OCI-LY7 (cell line): ENCODE results near the gene GRIK1. TPM values are rescaled to one million over a fixed set of nuclear protein-coding genes. Genes with fewer than 3 reads are reported as not detected.
A peak's percentile ranks its signal among the peaks of the same experiment; 100 is the strongest.

Source experiments
- BruUV-seq: library from RNA; stranded (reverse); fragments of 400-500 nt; replicated peaks from 2 replicates; lab custom pipeline; 2021; lab: Mats Ljungman, UMichigan
- CTCF ChIA-PET: fragments of 300-600 bp; sonication (Branson Sonifier 250); formaldehyde crosslinking; loops from one replicate; lab custom pipeline; 2022; ENCODE audit warnings: antibody characterized with exemption; ENCODE audit not compliant: unreplicated experiment; lab: Charles Lee
- POLR2A ChIA-PET: fragments of 300-600 bp; sonication (Branson Sonifier 250); formaldehyde crosslinking; loops from one replicate; lab custom pipeline; 2022; ENCODE audit warnings: antibody characterized with exemption; lab: Charles Lee
- DNase-seq: peaks from one replicate; pipeline ENCODE4 v3.0.0-alpha.2; 2015; ENCODE audit warnings: low spot score
- H2AFZ ChIP-seq: fragments of 200-600 bp; sonication (generic), shearing (Covaris generic); 2 replicates; pipeline ENCODE4 v1.6.1; 2014; ENCODE audit warnings: mild to moderate bottlenecking, antibody characterized with exemption, low read length, moderate library complexity
- H3K27ac ChIP-seq: fragments of 200-600 bp; sonication (generic); 2 replicates; pipeline ENCODE4 v1.5.1; 2014; ENCODE audit warnings: mixed run types, low read depth, mild to moderate bottlenecking, moderate library complexity, low read length, inconsistent platforms; ENCODE audit not compliant: poor library complexity, severe bottlenecking
- H3K36me3 ChIP-seq: fragments of 200-600 bp; sonication (generic); 2 replicates; pipeline ENCODE4 v1.6.1; 2014; ENCODE audit warnings: mild to moderate bottlenecking, antibody characterized with exemption, low read length, moderate library complexity, mixed read lengths; ENCODE audit not compliant: insufficient read depth
- H3K4me1 ChIP-seq: fragments of 200-600 bp; sonication (generic); 2 replicates; pipeline ENCODE4 v1.5.1; 2014; ENCODE audit warnings: mild to moderate bottlenecking, low read length; ENCODE audit not compliant: insufficient read depth, poor library complexity, severe bottlenecking
- H3K4me2 ChIP-seq: fragments of 200-600 bp; sonication (generic); 2 replicates; pipeline ENCODE4 v1.6.1; 2014; ENCODE audit warnings: mild to moderate bottlenecking, low read length
- H3K4me3 ChIP-seq: fragments of 200-600 bp; sonication (generic); 2 replicates; pipeline ENCODE4 v1.5.1; 2014; ENCODE audit warnings: mild to moderate bottlenecking, low read depth, low read length; ENCODE audit not compliant: poor library complexity, severe bottlenecking
- H3K79me2 ChIP-seq: fragments of 200-600 bp; sonication (generic); 2 replicates; pipeline ENCODE4 v1.6.1; 2016; ENCODE audit warnings: low read depth, mild to moderate bottlenecking, low read length, moderate library complexity, mixed read lengths; ENCODE audit not compliant: insufficient read depth
- H3K9me2 ChIP-seq: fragments of 200-600 bp; sonication (generic); 2 replicates; pipeline ENCODE4 v1.6.1; 2016; ENCODE audit warnings: mild to moderate bottlenecking, low read length, mixed read lengths; ENCODE audit not compliant: insufficient read depth
- H3K9me3 ChIP-seq: fragments of 200-600 bp; sonication (generic); 2 replicates; pipeline ENCODE4 v1.6.1; 2014; ENCODE audit warnings: mild to moderate bottlenecking, mixed run types, low read length, mixed read lengths
- H4K20me1 ChIP-seq: fragments of 200-600 bp; sonication (generic); 2 replicates; pipeline ENCODE4 v1.6.1; 2014; ENCODE audit warnings: mild to moderate bottlenecking, antibody characterized with exemption, low read length, moderate library complexity, mixed read lengths; ENCODE audit not compliant: insufficient read depth
- CTCF ChIP-seq: fragments of 200-600 bp; sonication (generic); conservative IDR thresholded peaks from 2 replicates; pipeline ENCODE4 v1.5.1; 2014; ENCODE audit warnings: mild to moderate bottlenecking, antibody characterized with exemption, low read length, moderate library complexity, mixed read lengths
- EZH2phosphoT487 ChIP-seq: fragments of 200-600 bp; sonication (generic); IDR thresholded peaks from 2 replicates; pipeline ENCODE4 v1.6.1; 2018; ENCODE audit warnings: low read depth, borderline replicate concordance, mild to moderate bottlenecking, mixed run types, antibody characterized with exemption, low read length, moderate library complexity, mixed read lengths
- intact Hi-C: fragments of 100-400 bp; cut with micrococcal nuclease; formaldehyde crosslinking; loops from one replicate; pipeline ENCODE4 v1.10.0; 2022; ENCODE audit not compliant: unreplicated experiment
- total RNA-seq, 2 experiments: library from RNA; depleted of rRNA in 1 of 2; stranded (reverse); fragments of >200 nt in 1 of 2; shearing (Covaris generic) in 1 of 2; gene quantifications; 2 replicates each; pipeline ENCODE4 v1.2.3, GENCODE V29; 2014 to 2022

GRIK1 gene
- total RNA-seq, 2 experiments from 2014 or later, result 4.1 TPM; not detected in 1

- ChIA-PET CTCF (interaction anchor here (0.6 kb wide), 1 partner anchor 481 kb away, joined by 3 read pairs; no protein-coding TSS in a partner anchor), POLR2A (interaction anchor here (0.9 kb wide), 1 partner anchor 310 kb away, joined by 3 read pairs; no protein-coding TSS in a partner anchor)
- intact Hi-C loops, result no loop called here
- no TSS peak for BruUV-seq
- Histone ChIP-seq H3K4me3 (no peak overlapping the region), H3K9me3 (no peaks in the 10 kb centered on the region), H2AFZ (no peak overlapping the region), H4K20me1 (no peaks in the 10 kb centered on the region), H3K4me1 (no peaks in the 10 kb centered on the region), H3K27ac (no peak overlapping the region), H3K36me3 (no peaks in the 10 kb centered on the region), H3K79me2 (no peaks in the 10 kb centered on the region), H3K9me2 (no peaks in the 10 kb centered on the region), H3K4me2 (no peak overlapping the region)
- TF ChIP-seq EZH2phosphoT487 (no peak), CTCF (no peak)
- no peak for DNase-seq
Observed at GRCh38 chr21:29854795-29855194, 85.0 kb downstream of the GRIK1 start.

- TF ChIP-seq EZH2phosphoT487 (no peak), CTCF (no peak)
- CTCF ChIA-PET, result no interaction called here
Observed at GRCh38 chr21:29851611-29852010, 88.2 kb downstream of the GRIK1 start.

GRCh38 chr21:29849735-29850176 is 90.0 kb downstream of the GRIK1 start:
- CTCF ChIA-PET, result interaction anchor here (1.1 kb wide), 1 partner anchor 126 kb away, joined by 3 read pairs; no protein-coding TSS in a partner anchor
- no peak overlapping the region for H3K4me3 ChIP-seq
- no peaks in the 10 kb centered on the region for H3K9me3 ChIP-seq
- no peaks in the 10 kb centered on the region for H3K4me1 ChIP-seq
- intact Hi-C loops, result loop anchor here (1.0 to 10.0 kb wide), 3 partner anchors 373 to 759 kb away; no protein-coding TSS in a partner anchor
- 0 out of 2 replicates have a peak, but pooled peaks cover 3% of the 10 kb centered on the region for H3K9me2 ChIP-seq
- POLR2A ChIA-PET, result interaction anchor here (0.5 to 0.7 kb wide), 3 partner anchors 98 to 371 kb away, joined by 3 to 4 read pairs (median 3); no protein-coding TSS in a partner anchor
- H3K79me2 ChIP-seq, result no peaks in the 10 kb centered on the region
- no TSS peak for BruUV-seq
- TF ChIP-seq EZH2phosphoT487, result no peak
- TF ChIP-seq CTCF, result peak; percentile 88
- H3K36me3 ChIP-seq, result no peaks in the 10 kb centered on the region
- H3K27ac ChIP-seq, result no peak overlapping the region
- no peaks in the 10 kb centered on the region for H4K20me1 ChIP-seq
- peak overlapping the region; percentile 72 for H2AFZ ChIP-seq
- DNase-seq, result peak; percentile 70
- H3K4me2 ChIP-seq, result no peak overlapping the region

More at GRCh38 chr21:29851611-29852010, 88.2 kb downstream of the GRIK1 start:
- Histone ChIP-seq H3K9me3 (no peaks in the 10 kb centered on the region), H3K36me3 (no peaks in the 10 kb centered on the region), H3K4me1 (no peaks in the 10 kb centered on the region), H4K20me1 (no peaks in the 10 kb centered on the region), H3K79me2 (no peaks in the 10 kb centered on the region), H3K4me3 (no peak overlapping the region), H2AFZ (no peak overlapping the region), H3K4me2 (no peak overlapping the region), H3K9me2 (no peaks in the 10 kb centered on the region), H3K27ac (no peak overlapping the region)
- POLR2A ChIA-PET, result interaction anchor here (0.6 to 1.4 kb wide), 3 partner anchors 136 to 761 kb away, joined by 3 to 4 read pairs (median 4); no protein-coding TSS in a partner anchor
- intact Hi-C loops, result no loop called here
- DNase-seq, result no peak
- no TSS peak for BruUV-seq
